NB4 (cell line): Measurements from ENCODE around the gene ATRNL1.

Source experiments
- DNase-seq: peaks from one replicate; pipeline ENCODE4 v3.0.0; 2010; ENCODE audit warnings: low read depth
- H3K4me3 ChIP-seq: one replicate; pipeline ENCODE4 v1.5.1; 2011; ENCODE audit warnings: mild to moderate bottlenecking, low read depth, low read length, moderate library complexity
- MYC ChIP-seq: IDR thresholded peaks from 2 replicates; pipeline ENCODE4 v1.6.1; 2011; ENCODE audit warnings: low read depth, low read length
- POLR2A ChIP-seq: IDR thresholded peaks from 2 replicates; pipeline ENCODE4 v1.6.1; 2011; ENCODE audit warnings: mild to moderate bottlenecking; ENCODE audit not compliant: insufficient read length; ENCODE audit errors: extremely low read depth
- TF ChIP-seq, protein P1 (sequence below): IDR thresholded peaks from 2 replicates; pipeline ENCODE4 v1.6.1; 2011; ENCODE audit warnings: low read depth, low read length
- TF ChIP-seq, protein P2 (sequence below): IDR thresholded peaks from one replicate; pipeline ENCODE4 v1.5.1; 2012; ENCODE audit warnings: low read depth, low read length

The ATRNL1 gene

DNA sequence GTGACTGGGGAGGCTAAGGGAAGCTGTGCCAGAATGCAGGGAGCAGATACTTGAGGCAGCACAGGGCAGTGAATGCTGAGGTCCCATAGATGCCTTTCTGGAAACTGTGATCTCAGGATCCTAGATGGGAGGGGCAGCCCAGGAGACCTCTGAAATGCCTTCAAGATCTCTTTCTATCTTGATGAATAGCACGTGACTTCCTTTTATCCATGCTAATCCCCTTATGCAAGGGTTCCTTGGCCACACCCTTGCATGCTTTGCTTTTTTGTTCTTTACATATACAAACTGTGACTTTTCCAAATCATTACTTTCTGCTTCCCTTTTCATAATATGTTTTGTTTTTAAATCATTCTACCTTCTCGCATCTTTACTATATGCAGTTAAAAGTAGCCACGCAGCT, 14.7 kb downstream of the ATRNL1 start:
- no peak overlapping the region for H3K4me3 ChIP-seq
- no peak for DNase-seq
- TF ChIP-seq POLR2A (no peak), MYC (no peak)
- TF ChIP-seq, protein P1, sequence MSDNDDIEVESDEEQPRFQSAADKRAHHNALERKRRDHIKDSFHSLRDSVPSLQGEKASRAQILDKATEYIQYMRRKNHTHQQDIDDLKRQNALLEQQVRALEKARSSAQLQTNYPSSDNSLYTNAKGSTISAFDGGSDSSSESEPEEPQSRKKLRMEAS: no peak
- TF ChIP-seq, protein P2, sequence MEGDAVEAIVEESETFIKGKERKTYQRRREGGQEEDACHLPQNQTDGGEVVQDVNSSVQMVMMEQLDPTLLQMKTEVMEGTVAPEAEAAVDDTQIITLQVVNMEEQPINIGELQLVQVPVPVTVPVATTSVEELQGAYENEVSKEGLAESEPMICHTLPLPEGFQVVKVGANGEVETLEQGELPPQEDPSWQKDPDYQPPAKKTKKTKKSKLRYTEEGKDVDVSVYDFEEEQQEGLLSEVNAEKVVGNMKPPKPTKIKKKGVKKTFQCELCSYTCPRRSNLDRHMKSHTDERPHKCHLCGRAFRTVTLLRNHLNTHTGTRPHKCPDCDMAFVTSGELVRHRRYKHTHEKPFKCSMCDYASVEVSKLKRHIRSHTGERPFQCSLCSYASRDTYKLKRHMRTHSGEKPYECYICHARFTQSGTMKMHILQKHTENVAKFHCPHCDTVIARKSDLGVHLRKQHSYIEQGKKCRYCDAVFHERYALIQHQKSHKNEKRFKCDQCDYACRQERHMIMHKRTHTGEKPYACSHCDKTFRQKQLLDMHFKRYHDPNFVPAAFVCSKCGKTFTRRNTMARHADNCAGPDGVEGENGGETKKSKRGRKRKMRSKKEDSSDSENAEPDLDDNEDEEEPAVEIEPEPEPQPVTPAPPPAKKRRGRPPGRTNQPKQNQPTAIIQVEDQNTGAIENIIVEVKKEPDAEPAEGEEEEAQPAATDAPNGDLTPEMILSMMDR: no peak

DNA sequence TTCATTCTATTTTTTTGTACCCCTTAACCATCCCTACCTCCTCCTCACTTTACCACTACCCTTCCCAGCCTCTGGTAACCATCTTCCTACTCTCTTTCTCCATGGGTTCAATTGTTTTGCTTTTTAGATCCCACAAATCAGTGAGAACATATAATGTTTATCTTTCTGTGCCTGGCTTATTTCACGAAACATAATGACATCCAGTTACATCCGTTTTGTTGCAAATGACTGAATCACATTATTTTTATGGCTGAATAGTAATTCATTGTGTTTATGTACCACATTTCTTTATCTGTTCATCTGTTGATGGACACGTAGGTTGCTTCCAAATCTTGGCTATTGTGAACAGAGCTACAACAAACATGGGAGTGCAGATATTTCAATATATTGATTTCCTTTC, 24.1 kb downstream of the ATRNL1 start:
- no peak for TF ChIP-seq MYC
- TF ChIP-seq, protein P1: no peak
- TF ChIP-seq POLR2A: no peak
- TF ChIP-seq, protein P2: no peak
- no peak for DNase-seq
- H3K4me3 ChIP-seq: no peak overlapping the region

DNA sequence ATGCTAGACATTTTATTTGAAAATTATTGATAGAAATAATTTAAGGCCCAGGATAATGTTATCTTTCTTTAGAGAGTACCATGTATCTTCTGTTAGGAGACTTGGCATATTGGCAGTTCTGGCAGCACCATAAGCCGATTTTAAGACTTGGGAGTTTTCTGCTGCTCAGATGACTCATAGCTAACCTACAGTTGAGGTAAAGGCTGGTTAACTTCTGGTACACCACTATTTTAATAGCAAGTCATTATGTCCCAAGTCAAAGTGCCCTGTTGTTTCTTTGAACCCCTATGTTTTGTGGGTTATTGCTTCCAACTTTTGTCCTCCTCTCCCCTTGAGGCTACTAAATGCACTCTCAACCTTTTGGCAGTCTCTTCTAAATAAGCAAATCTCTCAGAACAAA, 25.2 kb downstream of the ATRNL1 start:
- DNase-seq: no peak
- H3K4me3 ChIP-seq: no peak overlapping the region
- TF ChIP-seq, protein P2: no peak
- TF ChIP-seq MYC (no peak), POLR2A (no peak)
- TF ChIP-seq, protein P1: no peak

DNA sequence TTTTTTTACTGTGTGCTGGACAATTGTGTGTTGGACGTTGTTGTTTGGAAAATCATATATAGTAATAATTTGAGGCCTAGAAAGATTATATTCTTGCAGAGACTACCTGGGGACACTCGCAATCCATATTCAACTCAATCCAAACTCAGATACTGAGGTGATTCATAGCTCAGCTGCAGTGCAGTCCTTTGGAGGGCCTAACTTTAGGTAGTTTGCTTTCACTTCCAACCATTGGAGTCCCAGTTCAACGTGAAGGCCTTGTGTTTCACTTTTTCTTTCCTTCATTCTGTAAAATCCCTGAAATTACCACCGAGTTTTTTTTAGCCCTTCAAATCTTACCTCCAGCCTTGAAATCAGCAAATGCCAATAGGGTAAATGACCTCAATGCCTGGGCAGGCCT, 32.3 kb downstream of the ATRNL1 start:
- TF ChIP-seq POLR2A (no peak), MYC (no peak)
- TF ChIP-seq, protein P2: no peak
- TF ChIP-seq, protein P1: no peak
- H3K4me3 ChIP-seq: no peak overlapping the region
- no peak for DNase-seq

DNA sequence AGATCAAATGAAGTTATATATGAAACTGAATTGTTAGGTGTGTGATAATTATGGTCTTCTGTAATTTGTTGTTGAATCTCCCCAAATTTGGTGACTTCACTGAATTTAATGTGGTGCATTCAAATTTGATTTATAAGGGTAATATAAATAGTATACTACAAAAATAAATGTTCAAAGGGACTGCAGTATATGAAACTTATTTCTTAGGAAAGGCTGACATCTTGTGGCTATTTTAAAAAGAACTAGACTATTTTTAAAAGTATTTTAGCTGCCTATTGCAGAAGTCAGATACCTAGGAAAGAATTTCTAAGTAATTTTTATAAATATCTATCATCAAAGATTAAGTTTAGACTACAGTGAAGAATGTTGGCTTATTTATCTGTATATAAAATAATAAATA, 36.6 kb downstream of the ATRNL1 start:
- TF ChIP-seq, protein P2: no peak
- TF ChIP-seq, protein P1: no peak
- TF ChIP-seq MYC: no peak
- DNase-seq: peak; percentile 52
- no peak overlapping the region for H3K4me3 ChIP-seq

DNA sequence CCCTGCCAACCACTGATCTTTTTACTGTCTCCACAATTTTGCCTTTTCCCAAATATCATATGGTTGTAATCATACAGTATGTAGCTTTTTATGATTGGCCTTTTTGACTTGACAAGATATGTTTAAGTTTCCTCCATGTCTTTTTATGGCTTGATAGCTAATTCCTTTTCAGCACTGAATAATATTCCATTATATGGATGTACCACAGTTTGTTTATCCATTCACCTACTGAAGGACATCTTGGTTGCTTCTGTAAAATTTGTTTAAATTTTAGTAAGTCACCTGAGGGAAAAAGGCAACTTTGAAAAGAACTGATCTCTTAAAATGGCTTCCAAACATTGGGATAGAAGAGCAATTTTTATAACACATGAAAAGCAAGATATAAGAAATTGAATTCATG, 43.5 kb downstream of the ATRNL1 start:
- TF ChIP-seq, protein P1: no peak
- TF ChIP-seq POLR2A (no peak), MYC (no peak)
- TF ChIP-seq, protein P2: no peak
- no peak for DNase-seq
- H3K4me3 ChIP-seq: no peak overlapping the region
